WTC11 (cell line): Measurements from ENCODE around the gene DR1. TPM values are rescaled to one million over a fixed set of nuclear protein-coding genes. Genes with fewer than 3 reads are reported as not detected.

Experiments
- ATAC-seq: fragments of 200-7000 bp; cut with Tn5 transposase; 2 replicates; pipeline ENCODE4 v1.10.0; 2021; ENCODE audit warnings: mild to moderate bottlenecking, moderate library complexity
- CTCF ChIA-PET: fragments of 300-600 bp; sonication (Branson Sonifier 250); formaldehyde crosslinking; loops from one replicate; lab custom pipeline; 2021; ENCODE audit warnings: antibody characterized with exemption; lab: Charles Lee
- POLR2A ChIA-PET: fragments of 350-600 bp; sonication (Branson Sonifier 250); formaldehyde crosslinking; loops from one replicate; lab custom pipeline; 2021; ENCODE audit warnings: antibody characterized with exemption; lab: Charles Lee
- DNase-seq: peaks from one replicate; pipeline ENCODE4 v3.0.0; 2021; ENCODE audit warnings: low spot score
- H3K27ac Mint-ChIP-seq: 2 replicates; pipeline ENCODE4 v1.8.0; 2021; ENCODE audit warnings: mixed read lengths
- H3K27me3 Mint-ChIP-seq: 2 replicates; pipeline ENCODE4 v1.8.0; 2021; ENCODE audit warnings: low read depth, mild to moderate bottlenecking, moderate library complexity, mixed read lengths
- H3K36me3 Mint-ChIP-seq: 2 replicates; pipeline ENCODE4 v1.8.0; 2021; ENCODE audit warnings: mixed read lengths
- H3K4me1 Mint-ChIP-seq: 2 replicates; pipeline ENCODE4 v1.8.0; 2022; ENCODE audit warnings: mixed read lengths
- H3K4me3 Mint-ChIP-seq: 2 replicates; pipeline ENCODE4 v1.8.0; 2021; ENCODE audit warnings: mild to moderate bottlenecking, moderate library complexity, mixed read lengths
- H3K9me3 Mint-ChIP-seq: 2 replicates; pipeline ENCODE4 v1.8.0; 2021; ENCODE audit warnings: mixed read lengths
- ATF1 ChIP-seq: sonication (generic); formaldehyde crosslinking; IDR thresholded peaks from 2 replicates; pipeline ENCODE4 v1.8.1; 2023; ENCODE audit warnings: mild to moderate bottlenecking, moderate library complexity, missing genetic modification reagents
- CBFB ChIP-seq: sonication (generic); formaldehyde crosslinking; IDR thresholded peaks from 2 replicates; pipeline ENCODE4 v1.8.1; 2022; ENCODE audit warnings: mild to moderate bottlenecking, low read depth, missing genetic modification reagents
- E2F1 ChIP-seq: sonication (generic); formaldehyde crosslinking; IDR thresholded peaks from 2 replicates; pipeline ENCODE4 v1.8.0; 2022; ENCODE audit warnings: mild to moderate bottlenecking, missing genetic modification reagents
- E2F4 ChIP-seq: sonication (generic); formaldehyde crosslinking; IDR thresholded peaks from 2 replicates; pipeline ENCODE4 v1.8.1; 2022; ENCODE audit warnings: low read depth, mild to moderate bottlenecking, moderate library complexity, missing genetic modification reagents, borderline replicate concordance
- ELF4 ChIP-seq: sonication (generic); formaldehyde crosslinking; IDR thresholded peaks from 2 replicates; pipeline ENCODE4 v1.8.1; 2022; ENCODE audit warnings: low read depth, mild to moderate bottlenecking, moderate library complexity, missing genetic modification reagents
- GABPB1 ChIP-seq: sonication (generic); formaldehyde crosslinking; IDR thresholded peaks from 2 replicates; pipeline ENCODE4 v1.8.1; 2023; ENCODE audit warnings: mild to moderate bottlenecking, missing genetic modification reagents
- HMGA2 ChIP-seq: fragments of 250-450 bp; sonication (Bioruptor Pico); IDR thresholded peaks from 2 replicates; pipeline ENCODE4 v1.4.0; 2021; ENCODE audit warnings: mild to moderate bottlenecking, moderate library complexity
- MLX ChIP-seq: sonication (generic); formaldehyde crosslinking; IDR thresholded peaks from 2 replicates; pipeline ENCODE4 v1.8.1; 2023; ENCODE audit warnings: mild to moderate bottlenecking, missing genetic modification reagents, moderate library complexity
- NFE2L1 ChIP-seq: sonication (generic); formaldehyde crosslinking; IDR thresholded peaks from 2 replicates; pipeline ENCODE4 v1.8.1; 2023; ENCODE audit warnings: missing genetic modification reagents
- NFYB ChIP-seq: sonication (generic); formaldehyde crosslinking; conservative IDR thresholded peaks from 2 replicates; pipeline ENCODE4 v1.8.0; 2022; ENCODE audit warnings: low read depth, missing genetic modification reagents
- NR2C2 ChIP-seq: sonication (generic); formaldehyde crosslinking; IDR thresholded peaks from 2 replicates; pipeline ENCODE4 v1.8.0; 2022; ENCODE audit warnings: mild to moderate bottlenecking, missing genetic modification reagents
- PRRX2 ChIP-seq: fragments of 250-450 bp; sonication (Bioruptor Pico); IDR thresholded peaks from 2 replicates; pipeline ENCODE4 v1.8.0; 2021; ENCODE audit warnings: mild to moderate bottlenecking
- RELA ChIP-seq: sonication (generic); formaldehyde crosslinking; IDR thresholded peaks from 2 replicates; pipeline ENCODE4 v1.8.1; 2022; ENCODE audit warnings: missing genetic modification reagents, mild to moderate bottlenecking, borderline replicate concordance
- RORB ChIP-seq: fragments of 250-450 bp; sonication (Bioruptor Pico); IDR thresholded peaks from 2 replicates; pipeline ENCODE4 v1.9.0; 2021; ENCODE audit warnings: mild to moderate bottlenecking
- SP1 ChIP-seq: sonication (generic); formaldehyde crosslinking; conservative IDR thresholded peaks from 2 replicates; pipeline ENCODE4 v1.8.1; 2022; ENCODE audit warnings: missing genetic modification reagents
- ZBTB43 ChIP-seq: sonication (generic); formaldehyde crosslinking; IDR thresholded peaks from 2 replicates; pipeline ENCODE4 v1.8.1; 2023; ENCODE audit warnings: mild to moderate bottlenecking, missing genetic modification reagents
- ZMAT4 ChIP-seq: fragments of 250-450 bp; sonication (Bioruptor Pico); IDR thresholded peaks from 2 replicates; pipeline ENCODE4 v1.9.0; 2021; ENCODE audit warnings: mild to moderate bottlenecking
- ZNF121 ChIP-seq: sonication (generic); formaldehyde crosslinking; IDR thresholded peaks from 2 replicates; pipeline ENCODE4 v1.8.0; 2023; ENCODE audit warnings: missing genetic modification reagents
- ZNF138 ChIP-seq: sonication (generic); formaldehyde crosslinking; conservative IDR thresholded peaks from 2 replicates; pipeline ENCODE4 v1.8.1; 2022; ENCODE audit warnings: mild to moderate bottlenecking, moderate library complexity, missing genetic modification reagents
- ZNF317 ChIP-seq: sonication (generic); formaldehyde crosslinking; IDR thresholded peaks from 2 replicates; pipeline ENCODE4 v1.8.1; 2023; ENCODE audit warnings: low read depth, mild to moderate bottlenecking, moderate library complexity, missing genetic modification reagents, borderline replicate concordance
- ZNF396 ChIP-seq: fragments of 250-450 bp; sonication (Bioruptor Pico); IDR thresholded peaks from 2 replicates; pipeline ENCODE4 v1.8.0; 2021; ENCODE audit warnings: mild to moderate bottlenecking, moderate library complexity, borderline replicate concordance
- ZNF532 ChIP-seq: fragments of 250-450 bp; sonication (Bioruptor Pico); IDR thresholded peaks from 2 replicates; pipeline ENCODE4 v1.9.0; 2021; ENCODE audit warnings: mild to moderate bottlenecking, borderline replicate concordance
- total RNA-seq: library from RNA; stranded (reverse); gene quantifications from 3 replicates; pipeline ENCODE4 v1.2.3, GENCODE V29; 2021

The DR1 gene
- total RNA-seq, 1 experiment from 2014 or later: 62.8 TPM

- Mint-ChIP-seq H3K4me1 (peaks cover 8% of the 10 kb centered on the region), H3K4me3 (no peak overlapping the region), H3K27ac (no peak overlapping the region), H3K9me3 (peaks cover 13% of the 10 kb centered on the region), H3K27me3 (no peaks in the 10 kb centered on the region), H3K36me3 (peaks cover 14% of the 10 kb centered on the region)
- POLR2A ChIA-PET: interaction anchor here (0.6 kb wide), 1 partner anchor 11 kb away, joined by 4 read pairs; no protein-coding TSS in a partner anchor
- CTCF ChIA-PET: interaction anchor here (1.1 kb wide), 1 partner anchor 20 kb away, joined by 6 read pairs; no protein-coding TSS in a partner anchor
- no peak for ATAC-seq
- no peak for DNase-seq
- TF ChIP-seq ZNF138 (CRISPR knock-in tag) (no peak), ZNF396 (CRISPR knock-in tag) (no peak), HMGA2 (no peak), GABPB1 (CRISPR knock-in tag) (no peak), NFE2L1 (CRISPR knock-in tag) (no peak), SP1 (CRISPR knock-in tag) (no peak), NR2C2 (no peak), ZNF317 (CRISPR knock-in tag) (no peak), NFYB (CRISPR knock-in tag) (no peak), ELF4 (CRISPR knock-in tag) (no peak), CBFB (CRISPR knock-in tag) (no peak), MLX (no peak), ATF1 (CRISPR knock-in tag) (no peak)
These were observed 20.9 kb upstream of the DR1 start for GRCh38 chr1:93324486-93325464.

GRCh38 chr1:93328809-93329760, 16.6 kb upstream of the DR1 start:
- Mint-ChIP-seq H3K27ac (peak overlapping the region; percentile 82), H3K4me3 (no peak overlapping the region), H3K27me3 (no peaks in the 10 kb centered on the region), H3K9me3 (no peaks in the 10 kb centered on the region), H3K4me1 (peaks cover 22% of the 10 kb centered on the region), H3K36me3 (no peaks in the 10 kb centered on the region)
- POLR2A ChIA-PET: no interaction called here
- ATAC-seq (no peak), DNase-seq (no peak)
- CTCF ChIA-PET: interaction anchor here (1.6 kb wide), 1 partner anchor 25 kb away, joined by 7 read pairs; no protein-coding TSS in a partner anchor
- TF ChIP-seq E2F1: no peak
- no peak for TF ChIP-seq E2F4 (CRISPR knock-in tag)
- TF ChIP-seq ATF1 (CRISPR knock-in tag): no peak
- no peak for TF ChIP-seq ZBTB43 (CRISPR knock-in tag)
- no peak for TF ChIP-seq HMGA2
- TF ChIP-seq RELA (CRISPR knock-in tag): no peak
- no peak for TF ChIP-seq ZNF532 (CRISPR knock-in tag)
- TF ChIP-seq RORB: no peak
- no peak for TF ChIP-seq SP1 (CRISPR knock-in tag)
- TF ChIP-seq ZMAT4: no peak
- no peak for TF ChIP-seq PRRX2 (CRISPR knock-in tag)
- no peak for TF ChIP-seq ZNF121
- no peak for TF ChIP-seq ZNF138 (CRISPR knock-in tag)
